ENCODE results near the gene RNF212.

Gene RNF212

DNA sequence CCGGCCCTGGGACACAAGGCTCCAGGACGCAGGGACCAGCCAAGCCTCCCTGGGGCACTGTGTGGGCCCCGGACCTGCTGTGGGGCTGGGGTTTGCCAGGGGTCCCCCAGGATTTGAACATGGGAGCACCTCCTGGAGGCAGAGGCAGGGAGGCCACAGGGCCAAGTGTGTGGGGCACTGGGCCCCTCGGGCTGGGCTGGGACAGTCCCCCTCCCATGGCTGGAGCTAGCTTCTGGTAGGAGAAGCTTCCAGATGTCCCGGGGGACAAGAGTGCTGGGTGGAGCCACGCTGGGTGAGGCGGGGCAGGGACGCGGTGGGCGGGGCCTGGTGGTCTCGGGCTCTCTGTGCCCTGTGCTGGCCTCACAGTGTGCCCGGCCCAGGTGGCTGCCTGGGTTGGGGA is 83.3 kb downstream of the RNF212 start:
- H3K4me3 ChIP-seq: no peak overlapping the region
- no peak for DNase-seq
- no peak overlapping the region for H3K27ac ChIP-seq
- TF ChIP-seq, protein P1, sequence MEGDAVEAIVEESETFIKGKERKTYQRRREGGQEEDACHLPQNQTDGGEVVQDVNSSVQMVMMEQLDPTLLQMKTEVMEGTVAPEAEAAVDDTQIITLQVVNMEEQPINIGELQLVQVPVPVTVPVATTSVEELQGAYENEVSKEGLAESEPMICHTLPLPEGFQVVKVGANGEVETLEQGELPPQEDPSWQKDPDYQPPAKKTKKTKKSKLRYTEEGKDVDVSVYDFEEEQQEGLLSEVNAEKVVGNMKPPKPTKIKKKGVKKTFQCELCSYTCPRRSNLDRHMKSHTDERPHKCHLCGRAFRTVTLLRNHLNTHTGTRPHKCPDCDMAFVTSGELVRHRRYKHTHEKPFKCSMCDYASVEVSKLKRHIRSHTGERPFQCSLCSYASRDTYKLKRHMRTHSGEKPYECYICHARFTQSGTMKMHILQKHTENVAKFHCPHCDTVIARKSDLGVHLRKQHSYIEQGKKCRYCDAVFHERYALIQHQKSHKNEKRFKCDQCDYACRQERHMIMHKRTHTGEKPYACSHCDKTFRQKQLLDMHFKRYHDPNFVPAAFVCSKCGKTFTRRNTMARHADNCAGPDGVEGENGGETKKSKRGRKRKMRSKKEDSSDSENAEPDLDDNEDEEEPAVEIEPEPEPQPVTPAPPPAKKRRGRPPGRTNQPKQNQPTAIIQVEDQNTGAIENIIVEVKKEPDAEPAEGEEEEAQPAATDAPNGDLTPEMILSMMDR (IDR thresholded peaks at IDR 0.05): no peak
- intact Hi-C loops (cut with DNase I; ENCODE audit: low total_unique reads): no loop called here
- H3K36me3 ChIP-seq: peaks cover 3 to 12% (median 10%) of the 10 kb centered on the region in 3 donors
- H3K9me3 ChIP-seq: no peaks in the 10 kb centered on the region
- H3K4me1 ChIP-seq: peaks cover 5 to 36% (median 21%) of the 10 kb centered on the region in 4 donors
- peaks cover 0 to 6% of the 10 kb centered on the region in 2 donors for H3K27me3 ChIP-seq

DNA sequence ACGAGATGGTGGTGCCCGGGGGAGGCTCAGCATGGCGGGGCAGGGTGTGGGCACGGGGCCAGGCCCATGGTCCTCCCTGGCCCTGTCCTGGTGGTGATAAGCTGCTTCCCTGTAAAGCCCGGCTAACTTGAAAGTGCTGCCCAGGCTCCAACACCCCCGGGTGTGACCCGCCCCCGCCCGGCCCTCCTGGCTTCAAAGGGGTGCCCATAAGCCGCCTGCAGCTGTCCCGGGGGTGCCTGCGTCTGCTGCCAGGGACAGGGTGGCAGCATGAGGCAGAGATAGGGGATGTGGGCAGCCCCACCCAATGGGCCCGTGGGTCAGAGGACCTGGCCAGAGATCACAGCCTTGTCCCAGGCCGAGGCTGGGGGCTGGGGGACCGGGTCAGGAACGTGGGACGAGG is 83.8 kb downstream of the RNF212 start:
- Histone ChIP-seq H3K27me3 (peaks cover 0 to 6% of the 10 kb centered on the region in 2 donors), H3K36me3 (peaks cover 8 to 17% (median 15%) of the 10 kb centered on the region in 3 donors), H3K4me3 (no peak overlapping the region), H3K4me1 (peaks cover 5 to 31% (median 16%) of the 10 kb centered on the region in 4 donors), H3K9me3 (no peaks in the 10 kb centered on the region), H3K27ac (no peak overlapping the region)
- no peak for DNase-seq
- TF ChIP-seq, protein P1 (IDR thresholded peaks at IDR 0.05): no peak
- intact Hi-C loops (cut with DNase I; ENCODE audit: low total_unique reads): no loop called here

DNA sequence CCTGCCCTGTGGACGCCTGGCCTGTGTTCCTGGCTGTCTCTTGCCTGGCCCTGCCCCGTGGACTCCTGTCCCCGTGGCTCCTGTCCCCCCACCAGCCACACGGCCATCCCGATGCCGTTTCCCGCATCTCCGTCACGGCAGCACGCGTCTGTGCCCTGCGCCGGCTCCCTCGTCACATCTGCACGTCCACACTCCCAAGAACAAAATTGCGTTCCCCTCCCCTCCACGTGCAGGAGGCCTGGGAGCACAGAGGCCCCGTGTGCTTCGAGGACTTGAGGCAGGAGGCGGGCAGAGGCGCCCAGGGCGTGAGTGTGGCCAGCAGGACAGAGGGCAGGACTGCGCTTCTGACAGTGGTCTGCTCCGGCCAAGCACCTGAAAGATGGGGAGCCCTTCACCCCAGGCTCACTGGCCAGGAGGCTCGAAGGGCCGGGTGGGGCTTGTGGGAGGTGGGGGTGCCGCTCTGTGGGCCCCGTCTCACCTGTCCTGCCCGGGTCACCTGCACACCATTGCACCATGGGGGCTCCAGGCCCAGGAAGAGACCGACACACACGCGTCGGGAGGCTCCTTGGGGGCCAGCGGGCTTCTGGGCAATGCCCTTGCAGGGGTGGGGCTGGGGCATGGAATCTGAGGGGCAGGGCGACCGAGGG is 84.7 kb downstream of the RNF212 start:
- intact Hi-C loops (cut with DNase I; ENCODE audit: low total_unique reads): no loop called here
- Histone ChIP-seq H3K27me3 (peaks cover 0 to 6% of the 10 kb centered on the region in 2 donors), H3K9me3 (no peaks in the 10 kb centered on the region), H3K36me3 (peaks cover 12 to 24% (median 19%) of the 10 kb centered on the region in 3 donors), H3K27ac (no peak overlapping the region), H3K4me3 (no peak overlapping the region), H3K4me1 (peaks cover 0 to 23% (median 8%) of the 10 kb centered on the region in 4 donors)
- no peak for DNase-seq
- TF ChIP-seq, protein P1 (IDR thresholded peaks at IDR 0.05): no peak

DNA sequence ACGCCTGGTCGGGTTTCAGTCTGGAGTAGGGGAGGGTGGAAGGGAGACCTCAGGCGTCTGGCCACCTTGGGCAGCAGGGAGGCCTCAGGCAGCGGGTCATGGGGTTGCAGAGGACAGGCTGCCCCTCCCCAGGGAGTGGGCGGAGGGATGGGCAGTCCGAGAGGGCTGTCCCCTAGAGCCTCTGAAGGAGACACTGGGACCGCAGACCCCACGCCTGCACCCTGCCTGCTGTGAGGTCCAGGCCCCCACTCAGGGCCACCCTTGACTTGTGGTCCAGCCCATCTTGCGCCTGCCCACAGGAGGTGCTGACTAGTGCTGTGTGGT is 85.5 kb downstream of the RNF212 start:
- intact Hi-C loops (cut with DNase I; ENCODE audit: low total_unique reads): no loop called here
- no peak for DNase-seq
- H3K4me3 ChIP-seq: no peak overlapping the region
- H3K27me3 ChIP-seq: peaks cover 0 to 6% of the 10 kb centered on the region in 2 donors
- peaks cover 12 to 32% (median 27%) of the 10 kb centered on the region in 3 donors for H3K36me3 ChIP-seq
- no peak overlapping the region for H3K27ac ChIP-seq
- TF ChIP-seq, protein P1 (IDR thresholded peaks at IDR 0.05): no peak
- no peaks in the 10 kb centered on the region for H3K9me3 ChIP-seq
- peaks cover 0 to 15% (median 2%) of the 10 kb centered on the region in 4 donors for H3K4me1 ChIP-seq

DNA sequence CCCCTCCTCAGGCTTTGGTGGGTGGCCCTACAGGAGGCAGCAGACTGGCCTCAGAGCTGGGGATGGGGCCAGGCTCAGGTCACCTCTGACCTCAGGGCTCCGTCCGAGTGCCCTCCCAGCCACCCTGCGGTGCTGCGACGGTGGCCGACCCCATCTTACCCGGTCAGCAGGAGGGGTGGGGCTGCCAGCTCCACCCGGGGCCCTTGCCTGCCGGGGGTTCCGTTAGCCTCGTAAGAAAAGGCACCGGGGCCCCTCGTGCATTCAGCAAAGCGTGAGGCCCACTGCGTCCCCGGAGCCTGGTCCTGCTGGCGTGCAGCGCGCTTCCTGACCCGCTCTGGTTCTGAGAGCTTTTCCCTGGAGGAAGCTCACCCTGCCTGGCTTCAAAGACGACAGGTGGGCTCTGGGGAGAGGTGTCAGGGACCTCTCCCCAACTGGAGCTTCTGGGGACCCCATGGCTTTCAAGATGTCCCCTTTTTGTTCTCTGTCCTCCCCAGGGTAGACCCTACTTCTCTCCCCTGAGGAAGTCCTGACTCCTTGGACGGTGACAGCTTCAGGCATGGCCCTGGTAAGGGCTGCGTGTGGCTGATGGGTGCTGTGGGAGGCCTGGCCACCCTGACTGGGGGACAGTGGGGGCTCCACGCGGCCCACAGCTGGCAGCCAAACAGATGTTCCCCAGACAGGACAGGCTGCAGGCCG is 86.0 kb downstream of the RNF212 start:
- Histone ChIP-seq H3K27me3 (peaks cover 0 to 6% of the 10 kb centered on the region in 2 donors), H3K9me3 (no peaks in the 10 kb centered on the region), H3K4me1 (peaks cover 0 to 10% (median 0%) of the 10 kb centered on the region in 4 donors), H3K4me3 (no peak overlapping the region), H3K27ac (no peak overlapping the region), H3K36me3 (peaks cover 12 to 38% (median 32%) of the 10 kb centered on the region in 3 donors)
- no peak for DNase-seq
- TF ChIP-seq, protein P1 (IDR thresholded peaks at IDR 0.05): no peak
- intact Hi-C loops (cut with DNase I; ENCODE audit: low total_unique reads): no loop called here
